Mucosa of stomach (tissue), 1 donor: ENCODE results near the gene TMEM9.

ENCODE experiments used
- H3K27me3 ChIP-seq: one replicate; pipeline ENCODE4 v1.7.0; 2013; ENCODE audit warnings: mild to moderate bottlenecking, low read length; ENCODE audit not compliant: control insufficient read depth, insufficient read depth
- H3K36me3 ChIP-seq: one replicate; pipeline ENCODE4 v1.7.0; 2013; ENCODE audit warnings: low read length; ENCODE audit not compliant: control insufficient read depth, insufficient read depth
- H3K4me1 ChIP-seq: one replicate; pipeline ENCODE4 v1.7.0; 2013; ENCODE audit warnings: mild to moderate bottlenecking, low read length; ENCODE audit not compliant: control insufficient read depth, insufficient read depth
- H3K4me3 ChIP-seq: one replicate; pipeline ENCODE4 v1.7.0; 2013; ENCODE audit warnings: low read length
- H3K9ac ChIP-seq: one replicate; pipeline ENCODE4 v1.7.0; 2013; ENCODE audit warnings: mild to moderate bottlenecking, low read length, moderate library complexity
- H3K9me3 ChIP-seq: one replicate; pipeline ENCODE4 v1.7.0; 2013; ENCODE audit warnings: mild to moderate bottlenecking, low read length, moderate library complexity; ENCODE audit not compliant: control insufficient read depth
- donor health status: Pancreatic carcinoma.

Gene TMEM9

GRCh38 chr1:201142849-201143725 is 11.2 kb downstream of the TMEM9 start:
- H3K9me3 ChIP-seq: no peaks in the 10 kb centered on the region

GRCh38 chr1:201142011-201142848 is 12.0 kb downstream of the TMEM9 start:
- no peaks in the 10 kb centered on the region for H3K36me3 ChIP-seq

More at GRCh38 chr1:201142849-201143725, 11.2 kb downstream of the TMEM9 start:
- Histone ChIP-seq H3K4me3 (no peak overlapping the region), H3K9ac (no peak overlapping the region), H3K27me3 (no peaks in the 10 kb centered on the region), H3K36me3 (no peaks in the 10 kb centered on the region), H3K4me1 (peaks cover 7% of the 10 kb centered on the region)

GRCh38 chr1:201141418-201141817 is 12.9 kb downstream of the TMEM9 start:
- H3K9ac ChIP-seq: no peak overlapping the region
- peaks cover 22% of the 10 kb centered on the region for H3K4me1 ChIP-seq
- H3K27me3 ChIP-seq: no peaks in the 10 kb centered on the region
- no peaks in the 10 kb centered on the region for H3K9me3 ChIP-seq
- no peaks in the 10 kb centered on the region for H3K36me3 ChIP-seq
- no peak overlapping the region for H3K4me3 ChIP-seq

More at GRCh38 chr1:201142011-201142848, 12.0 kb downstream of the TMEM9 start:
- H3K9me3 ChIP-seq: no peaks in the 10 kb centered on the region
- no peak overlapping the region for H3K9ac ChIP-seq
- H3K27me3 ChIP-seq: no peaks in the 10 kb centered on the region
- H3K4me3 ChIP-seq: no peak overlapping the region
- peaks cover 14% of the 10 kb centered on the region for H3K4me1 ChIP-seq

GRCh38 chr1:201140941-201141260 is 13.4 kb downstream of the TMEM9 start:
- Histone ChIP-seq H3K27me3 (no peaks in the 10 kb centered on the region), H3K9ac (no peak overlapping the region), H3K36me3 (no peaks in the 10 kb centered on the region), H3K9me3 (no peaks in the 10 kb centered on the region), H3K4me3 (no peak overlapping the region), H3K4me1 (peaks cover 24% of the 10 kb centered on the region)

GRCh38 chr1:201140235-201140940 is 13.9 kb downstream of the TMEM9 start:
- Histone ChIP-seq H3K36me3 (no peaks in the 10 kb centered on the region), H3K4me3 (no peak overlapping the region), H3K9ac (no peak overlapping the region), H3K4me1 (peaks cover 24% of the 10 kb centered on the region), H3K9me3 (no peaks in the 10 kb centered on the region), H3K27me3 (no peaks in the 10 kb centered on the region)

GRCh38 chr1:201139756-201140155 is 14.5 kb downstream of the TMEM9 start:
- Histone ChIP-seq H3K27me3 (no peaks in the 10 kb centered on the region), H3K36me3 (no peaks in the 10 kb centered on the region), H3K9ac (no peak overlapping the region), H3K4me3 (no peak overlapping the region), H3K4me1 (peaks cover 24% of the 10 kb centered on the region), H3K9me3 (no peaks in the 10 kb centered on the region)

GRCh38 chr1:201139306-201139705 is 15.0 kb downstream of the TMEM9 start:
- H3K9me3 ChIP-seq: no peaks in the 10 kb centered on the region
- H3K4me3 ChIP-seq: no peak overlapping the region
- H3K36me3 ChIP-seq: no peaks in the 10 kb centered on the region
- no peaks in the 10 kb centered on the region for H3K27me3 ChIP-seq
- H3K9ac ChIP-seq: no peak overlapping the region
- peaks cover 24% of the 10 kb centered on the region for H3K4me1 ChIP-seq

- H3K27me3 ChIP-seq: no peaks in the 10 kb centered on the region
- H3K36me3 ChIP-seq: no peaks in the 10 kb centered on the region
These were observed 15.9 kb downstream of the TMEM9 start for GRCh38 chr1:201138311-201138840.

GRCh38 chr1:201137579-201138310 is 16.5 kb downstream of the TMEM9 start:
- peaks cover 24% of the 10 kb centered on the region for H3K4me1 ChIP-seq
- no peaks in the 10 kb centered on the region for H3K9me3 ChIP-seq
- H3K27me3 ChIP-seq: no peaks in the 10 kb centered on the region
- H3K9ac ChIP-seq: no peak overlapping the region
- no peak overlapping the region for H3K4me3 ChIP-seq
- no peaks in the 10 kb centered on the region for H3K36me3 ChIP-seq

More at GRCh38 chr1:201138311-201138840, 15.9 kb downstream of the TMEM9 start:
- Histone ChIP-seq H3K9me3 (no peaks in the 10 kb centered on the region), H3K9ac (no peak overlapping the region), H3K4me3 (no peak overlapping the region), H3K4me1 (peaks cover 24% of the 10 kb centered on the region)

- Histone ChIP-seq H3K9me3 (no peaks in the 10 kb centered on the region), H3K4me3 (no peak overlapping the region), H3K27me3 (no peaks in the 10 kb centered on the region), H3K4me1 (peaks cover 24% of the 10 kb centered on the region), H3K9ac (no peak overlapping the region), H3K36me3 (no peaks in the 10 kb centered on the region)
These were observed 17.3 kb downstream of the TMEM9 start for GRCh38 chr1:201137024-201137392.

GRCh38 chr1:201136355-201137023 is 17.8 kb downstream of the TMEM9 start:
- H3K4me1 ChIP-seq: peaks cover 24% of the 10 kb centered on the region
- no peak overlapping the region for H3K4me3 ChIP-seq
- no peaks in the 10 kb centered on the region for H3K27me3 ChIP-seq
- H3K9ac ChIP-seq: no peak overlapping the region
- no peaks in the 10 kb centered on the region for H3K9me3 ChIP-seq
- no peaks in the 10 kb centered on the region for H3K36me3 ChIP-seq
